H9 (cell line): ENCODE measurements around the gene KRTAP10-3. TPM values are rescaled to one million over a fixed set of nuclear protein-coding genes. Genes with fewer than 3 reads are reported as not detected.

Source experiments
- DNase-seq: peaks from one replicate; pipeline ENCODE4 v3.0.0-alpha.2; 2017
- H2AFZ ChIP-seq: one replicate; pipeline ENCODE4 v1.6.1; 2013; ENCODE audit warnings: mild to moderate bottlenecking, low read length, control low read depth, moderate library complexity
- H2AK5ac ChIP-seq: 2 replicates; pipeline ENCODE4 v1.6.1; 2013; ENCODE audit warnings: low read length, control low read depth, mixed read lengths; ENCODE audit not compliant: insufficient read length
- H2BK120ac ChIP-seq: one replicate; pipeline ENCODE4 v1.6.1; 2013; ENCODE audit warnings: low read depth, mild to moderate bottlenecking, low read length, control low read depth, inconsistent platforms; ENCODE audit not compliant: poor library complexity, severe bottlenecking
- H2BK12ac ChIP-seq: 2 replicates; pipeline ENCODE4 v1.6.1; 2013; ENCODE audit warnings: low read length, control low read depth, mixed read lengths, low read depth; ENCODE audit not compliant: insufficient read length
- H2BK15ac ChIP-seq: 2 replicates; pipeline ENCODE4 v1.6.1; 2013; ENCODE audit warnings: low read depth, low read length, control low read depth
- H2BK20ac ChIP-seq: one replicate; pipeline ENCODE4 v1.6.1; 2013; ENCODE audit warnings: low read depth, mild to moderate bottlenecking, low read length, control low read depth, inconsistent platforms; ENCODE audit not compliant: poor library complexity, severe bottlenecking
- H2BK5ac ChIP-seq: 2 replicates; pipeline ENCODE4 v1.6.1; 2013; ENCODE audit warnings: low read length, control low read depth, mixed read lengths; ENCODE audit not compliant: insufficient read length
- H3K14ac ChIP-seq: 2 replicates; pipeline ENCODE4 v1.6.1; 2013; ENCODE audit warnings: low read length, control low read depth; ENCODE audit not compliant: insufficient read depth
- H3K18ac ChIP-seq: 2 replicates; pipeline ENCODE4 v1.6.1; 2013; ENCODE audit warnings: low read depth, mild to moderate bottlenecking, mixed read lengths, low read length, control low read depth; ENCODE audit not compliant: insufficient read length
- H3K23ac ChIP-seq: 2 replicates; pipeline ENCODE4 v1.6.1; 2013; ENCODE audit warnings: low read length, control low read depth, mixed read lengths, low read depth; ENCODE audit not compliant: insufficient read length
- H3K23me2 ChIP-seq: 2 replicates; pipeline ENCODE4 v1.6.1; 2013; ENCODE audit warnings: low read depth, mild to moderate bottlenecking, mixed read lengths, low read length, control low read depth; ENCODE audit not compliant: insufficient read length, poor library complexity, severe bottlenecking
- H3K27ac ChIP-seq: 2 replicates; pipeline ENCODE4 v1.5.1; 2013; ENCODE audit warnings: low read length, control low read depth, mixed read lengths, low read depth; ENCODE audit not compliant: insufficient read length
- H3K27me3 ChIP-seq: 2 replicates; pipeline ENCODE4 v1.6.1; 2013; ENCODE audit warnings: low read length, control low read depth, inconsistent platforms; ENCODE audit not compliant: insufficient read depth
- H3K4ac ChIP-seq: 2 replicates; pipeline ENCODE4 v1.6.1; 2013; ENCODE audit warnings: low read depth, mild to moderate bottlenecking, control low read depth, inconsistent platforms, low read length, moderate library complexity
- H3K4me1 ChIP-seq: 2 replicates; pipeline ENCODE4 v1.6.1; 2013; ENCODE audit warnings: low read length, control low read depth, inconsistent platforms; ENCODE audit not compliant: insufficient read depth
- H3K4me2 ChIP-seq: 2 replicates; pipeline ENCODE4 v1.6.1; 2013; ENCODE audit warnings: low read length, control low read depth, mixed read lengths; ENCODE audit not compliant: insufficient read length, insufficient read depth
- H3K56ac ChIP-seq: 2 replicates; pipeline ENCODE4 v1.6.1; 2013; ENCODE audit warnings: low read depth, mild to moderate bottlenecking, mixed read lengths, low read length, control low read depth; ENCODE audit not compliant: insufficient read length
- H3K79me1 ChIP-seq: 2 replicates; pipeline ENCODE4 v1.6.1; 2013; ENCODE audit warnings: low read depth, mild to moderate bottlenecking, moderate library complexity, low read length, control low read depth, inconsistent platforms; ENCODE audit not compliant: insufficient read depth, poor library complexity, severe bottlenecking
- H3K79me2 ChIP-seq: 2 replicates; pipeline ENCODE4 v1.6.1; 2013; ENCODE audit warnings: low read length, control low read depth, inconsistent platforms; ENCODE audit not compliant: insufficient read depth
- H3K9ac ChIP-seq: 2 replicates; pipeline ENCODE4 v1.6.1; 2013; ENCODE audit warnings: low read length, control low read depth, mixed read lengths; ENCODE audit not compliant: insufficient read length; ENCODE audit errors: extremely low read depth
- H3K9me3 ChIP-seq: one replicate; pipeline ENCODE4 v1.6.1; 2013; ENCODE audit warnings: low read depth, low read length, inconsistent platforms; ENCODE audit not compliant: control insufficient read depth
- H3T11ph ChIP-seq: one replicate; pipeline ENCODE4 v1.6.1; 2013; ENCODE audit warnings: mild to moderate bottlenecking, low read length, control low read depth, inconsistent platforms
- H4K20me1 ChIP-seq: one replicate; pipeline ENCODE4 v1.6.1; 2013; ENCODE audit not compliant: control insufficient read depth, insufficient read length, insufficient read depth
- H4K5ac ChIP-seq: 2 replicates; pipeline ENCODE4 v1.6.1; 2013; ENCODE audit warnings: low read depth, mild to moderate bottlenecking, mixed read lengths, low read length, control low read depth; ENCODE audit not compliant: insufficient read length
- H4K8ac ChIP-seq: replicated peaks from 2 replicates; pipeline ENCODE4 v1.6.1; 2013; ENCODE audit warnings: low read length, control low read depth, mixed read lengths, low read depth; ENCODE audit not compliant: insufficient read length
- H4K91ac ChIP-seq: 2 replicates; pipeline ENCODE4 v1.6.1; 2013; ENCODE audit warnings: low read depth, mild to moderate bottlenecking, moderate library complexity, mixed read lengths, low read length, control low read depth; ENCODE audit not compliant: insufficient read length
- H3K27ac Mint-ChIP-seq, 3 experiments: 2 replicates in 2 of 3; 3 replicates in 1 of 3; pipeline ENCODE4 v1.8.0; 2020 to 2021; ENCODE audit warnings: mixed read lengths in 3 of 3, mild to moderate bottlenecking in 1 of 3, moderate library complexity in 1 of 3
- H3K27me3 Mint-ChIP-seq: 2 replicates; pipeline ENCODE4 v1.8.0; 2021; ENCODE audit warnings: low read depth, mild to moderate bottlenecking, moderate library complexity, mixed read lengths
- H3K36me3 Mint-ChIP-seq, 3 experiments: 2 replicates in 2 of 3; 3 replicates in 1 of 3; pipeline ENCODE4 v1.8.0; 2020 to 2021; ENCODE audit warnings: low read depth in 3 of 3, mixed read lengths in 3 of 3; ENCODE audit not compliant: insufficient read depth in 1 of 3
- H3K4me1 Mint-ChIP-seq, 2 experiments: 2 replicates each; pipeline ENCODE4 v1.8.0; 2020; ENCODE audit warnings: mixed read lengths in 2 of 2
- H3K4me3 Mint-ChIP-seq, 2 experiments: 2 replicates in 1 of 2; 3 replicates in 1 of 2; pipeline ENCODE4 v1.8.0; 2020 to 2021; ENCODE audit warnings: mild to moderate bottlenecking in 2 of 2, mixed read lengths in 2 of 2, moderate library complexity in 1 of 2
- H3K9me3 Mint-ChIP-seq, 2 experiments: 2 replicates in 1 of 2; 3 replicates in 1 of 2; pipeline ENCODE4 v1.8.0; 2020; ENCODE audit warnings: mild to moderate bottlenecking in 2 of 2, mixed read lengths in 2 of 2, moderate library complexity in 1 of 2
- CTCF ChIP-seq: fragments of 200-600 bp; sonication (generic); conservative IDR thresholded peaks from 3 replicates; pipeline ENCODE4 v1.8.0; 2021; ENCODE audit warnings: antibody characterized with exemption, mild to moderate bottlenecking
- WGBS: extraction: QIAGEN DNeasy Blood & Tissue Kit; methylation state at CpG from one replicate; pipeline ENCODE4 v1.1.7; 2013; ENCODE audit warnings: missing lambda C conversion rate, low lambda C conversion rate, mixed read lengths; ENCODE audit not compliant: insufficient read length; ENCODE audit errors: extremely low coverage; 5-methylcytosine and 5-hydroxymethylcytosine counted together
- total RNA-seq: library from RNA; stranded (reverse); gene quantifications from 2 replicates; pipeline ENCODE4 v1.2.1, GENCODE V29; 2021

The KRTAP10-3 gene
- total RNA-seq, 1 experiment from 2014 or later: not detected

- H4K20me1 ChIP-seq: no peaks in the 10 kb centered on the region
- no peak overlapping the region for H3K14ac ChIP-seq
- no peak overlapping the region for H3K4ac ChIP-seq
- H3K27me3 ChIP-seq: no peaks in the 10 kb centered on the region
- H3K18ac ChIP-seq: no peak overlapping the region
- H3K27me3 Mint-ChIP-seq: peaks cover 23% of the 10 kb centered on the region
- H3K4me3 Mint-ChIP-seq: no peak overlapping the region
- no peak overlapping the region for H3K4me2 ChIP-seq
- no peak overlapping the region for H2AK5ac ChIP-seq
- H4K8ac ChIP-seq: no peak overlapping the region
- no peaks in the 10 kb centered on the region for H3K79me1 ChIP-seq
- H3K36me3 Mint-ChIP-seq: peaks cover 3 to 35% (median 15%) of the 10 kb centered on the region in 3 experiments; a peak in 5 of 7 replicates
- no peak for DNase-seq
- no peak overlapping the region for H3K23ac ChIP-seq
- H2BK12ac ChIP-seq: no peak overlapping the region
- no peaks in the 10 kb centered on the region for H3K9me3 ChIP-seq
- no peak overlapping the region for H2BK15ac ChIP-seq
- no peak for TF ChIP-seq CTCF
- no peak overlapping the region for H3T11ph ChIP-seq
- no peaks in the 10 kb centered on the region for H3K4me1 ChIP-seq
- no peak overlapping the region; a peak in 1 of 7 replicates for H3K27ac Mint-ChIP-seq
- no peaks in the 10 kb centered on the region for H3K79me2 ChIP-seq
- no peak overlapping the region for H3K27ac ChIP-seq
- H4K91ac ChIP-seq: no peak overlapping the region
- no peak overlapping the region for H2BK5ac ChIP-seq
- no peaks in the 10 kb centered on the region for H3K23me2 ChIP-seq
- no peak overlapping the region for H3K9ac ChIP-seq
- no peak overlapping the region for H2BK20ac ChIP-seq
- H4K5ac ChIP-seq: no peak overlapping the region
- peaks cover 5 to 12% of the 10 kb centered on the region in 2 experiments for H3K4me1 Mint-ChIP-seq
- peaks cover 33 to 34% of the 10 kb centered on the region in 2 experiments for H3K9me3 Mint-ChIP-seq
- no peak overlapping the region for H2BK120ac ChIP-seq
- no CpG with 5 or more reads among the region's 15 CpGs for WGBS
- no peak overlapping the region for H3K56ac ChIP-seq
- no peak overlapping the region for H2AFZ ChIP-seq
Observed at GRCh38 chr21:44572959-44573583, 14.5 kb upstream of the KRTAP10-3 start.
